NCI-H1048 (cell line): ENCODE results near the gene AOC3.
"Not testable (repeated sequence)": the region's sequence is repeated elsewhere in the genome, so short reads cannot be mapped to it uniquely, and the experiment has no call there.

Experiments used
- DNase-seq: peaks from one replicate; lab custom pipeline; 2025; lab: John Stamatoyannopoulos, UW

The AOC3 gene

DNA sequence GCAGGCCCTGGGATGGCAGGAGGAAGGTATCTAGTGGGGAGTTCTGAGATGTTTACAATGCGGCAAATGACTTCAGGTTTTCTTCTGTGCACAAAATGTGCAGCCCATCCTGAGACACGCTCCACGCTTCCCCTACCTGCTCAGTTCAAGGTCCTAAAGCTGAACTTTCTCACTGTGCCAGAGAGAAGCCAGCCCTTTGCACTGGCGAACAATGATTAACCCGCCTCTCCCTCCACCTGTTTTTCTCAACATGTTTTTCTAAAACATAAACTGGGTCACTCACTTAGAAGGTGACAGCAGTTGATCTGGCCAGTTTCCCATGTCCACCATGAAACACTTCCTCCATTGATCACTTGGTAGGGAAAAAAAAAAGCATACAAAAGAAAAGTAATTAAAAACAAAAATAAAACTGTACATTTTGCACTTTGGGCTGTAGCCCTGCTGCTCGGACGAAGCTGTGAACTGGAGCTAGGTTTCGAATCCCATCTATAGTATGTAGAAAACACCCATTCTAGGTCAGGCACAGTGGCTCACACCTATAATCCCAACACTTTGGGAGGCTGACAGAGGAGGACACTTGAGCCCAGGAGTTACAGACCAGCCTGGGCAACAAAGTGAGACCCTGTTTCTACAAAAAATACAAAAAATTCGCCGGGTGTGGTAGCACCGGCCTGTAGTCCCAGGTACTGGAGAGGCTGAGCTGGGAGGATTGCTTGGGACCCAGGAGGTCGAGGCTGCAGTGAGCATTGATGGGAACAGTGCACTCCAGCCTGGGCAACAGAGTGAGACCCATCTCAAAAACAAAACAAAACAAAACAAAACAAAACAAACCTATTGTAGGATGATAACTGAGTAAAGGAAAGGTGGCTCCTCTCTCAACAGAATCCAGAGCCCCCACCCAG is 43.5 kb downstream of the AOC3 start:
- no peak for DNase-seq

DNA sequence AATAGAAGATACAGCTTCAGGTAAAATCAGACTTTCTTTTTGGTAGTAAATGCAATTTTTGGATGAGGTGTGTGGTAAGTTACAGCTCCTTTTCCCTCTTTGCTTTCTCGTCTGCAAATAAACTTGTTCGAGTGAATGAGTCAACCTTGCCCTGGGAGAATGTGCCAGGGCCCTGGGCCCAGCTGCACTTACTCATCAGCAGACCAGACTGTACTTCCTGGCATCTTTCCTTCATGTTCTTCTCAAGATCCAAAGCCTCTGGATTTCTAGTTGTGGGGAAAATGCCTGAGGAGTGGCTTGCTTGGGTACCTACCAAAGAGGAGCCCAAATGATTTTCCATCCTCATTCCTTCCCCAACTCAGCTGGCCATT is 44.2 kb downstream of the AOC3 start:
- no peak for DNase-seq

DNA sequence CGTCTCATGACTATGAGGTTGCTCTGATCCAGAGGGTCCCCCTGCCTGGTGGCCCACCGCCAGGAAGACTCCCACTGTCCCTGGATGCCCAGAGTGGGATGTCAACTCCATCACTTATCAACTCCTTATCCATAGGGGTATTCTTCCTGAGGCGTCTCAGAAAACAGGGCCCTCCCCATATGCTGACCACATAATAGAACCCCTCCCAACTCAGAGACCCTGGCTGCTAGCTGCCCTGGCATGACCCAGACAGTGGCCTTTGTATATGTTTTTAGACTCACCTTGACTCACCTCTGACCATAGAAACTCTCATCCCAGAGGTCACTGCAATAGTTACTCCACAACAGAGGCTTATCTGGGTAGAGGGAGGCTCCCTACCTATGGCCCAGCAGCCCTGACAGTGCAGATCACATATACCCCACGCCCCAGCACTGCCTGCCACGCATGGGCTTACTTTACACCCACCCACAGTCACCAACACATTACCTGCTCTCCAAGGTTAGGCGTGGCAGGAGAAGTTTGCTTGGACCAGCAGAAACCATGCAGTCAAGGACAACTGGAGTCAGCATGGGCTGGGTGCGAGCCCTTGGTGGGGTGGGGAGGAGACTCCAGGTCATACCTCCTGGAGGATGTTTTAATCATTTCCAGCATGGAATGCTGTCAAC is 47.3 kb downstream of the AOC3 start:
- DNase-seq = no peak

DNA sequence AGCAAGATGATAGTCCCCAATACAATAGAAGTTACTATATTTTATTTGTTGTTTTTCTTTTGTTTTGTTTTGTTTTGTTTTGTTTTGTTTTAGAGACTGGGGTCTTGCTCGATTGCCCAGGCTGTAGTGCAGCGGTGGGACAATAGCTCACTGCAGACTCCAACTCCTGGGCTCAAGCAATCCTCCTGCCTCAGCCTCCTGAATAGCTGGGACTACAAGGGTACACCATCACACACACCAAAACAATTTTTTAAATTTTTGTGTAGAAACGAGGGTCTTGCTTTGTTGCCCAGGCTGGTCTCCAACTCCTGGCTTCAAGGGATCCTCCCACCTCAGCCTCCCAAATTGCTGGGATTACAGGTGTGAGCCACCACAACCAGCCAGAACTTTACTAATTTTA is 49.0 kb downstream of the AOC3 start:
- not testable (repeated sequence) for DNase-seq

GRCh38 chr17:42900460-42901331 is 49.7 kb downstream of the AOC3 start, which contains the start of gene G6PC1:
TSS of gene G6PC1 (plus strand) at chr17:42900799. CDS start at chr17:42900877, 78 bp downstream.
- no peak for DNase-seq

- DNase-seq = no peak
Observed at GRCh38 chr17:42901535-42902229, 50.7 kb downstream of the AOC3 start.

GRCh38 chr17:42904110-42904469 is 53.1 kb downstream of the AOC3 start:
- DNase-seq = no peak

DNA sequence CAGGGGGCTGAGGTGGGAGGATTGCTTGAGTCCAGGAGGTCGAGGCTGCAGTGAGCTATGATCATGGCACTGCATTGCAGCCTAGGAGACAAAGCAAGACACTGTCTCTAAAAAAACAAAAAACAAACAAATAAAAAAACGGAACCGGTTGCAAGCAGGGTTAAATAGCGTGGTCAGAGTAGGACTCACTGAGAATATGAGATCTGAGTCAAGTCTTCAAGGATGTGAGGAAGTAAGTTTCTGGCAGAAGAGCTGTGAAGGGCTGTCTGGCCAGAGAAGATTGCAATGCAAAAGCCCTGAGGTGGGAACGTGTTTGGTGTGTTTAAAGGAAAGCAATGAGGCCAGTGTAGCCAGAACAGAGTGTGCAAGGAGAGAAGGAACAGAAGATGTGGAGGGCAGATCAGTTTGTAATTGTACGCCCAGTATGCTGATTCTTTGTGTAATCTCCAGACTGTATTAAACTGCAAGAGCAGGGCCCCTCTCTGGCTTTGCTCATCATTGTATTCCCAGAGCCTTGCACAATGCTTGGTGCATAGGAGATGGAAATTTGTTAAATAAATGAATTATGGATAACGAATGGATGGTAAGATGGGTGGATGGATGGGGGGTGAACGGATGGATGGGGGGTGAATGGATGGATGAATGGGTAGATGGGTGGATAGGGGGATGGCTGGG is 55.9 kb downstream of the AOC3 start:
- DNase-seq = no peak
